Measurements from ENCODE around the gene ARHGAP10.
A peak's percentile ranks its signal among the peaks of the same experiment; 100 is the strongest.

The ARHGAP10 gene

GRCh38 chr4:148027201-148027600, 295.3 kb downstream of the ARHGAP10 start:
- DNase-seq (ENCODE audit: low read depth in 2 of 2), result no peak

- DNase-seq (ENCODE audit: low read depth in 2 of 2), result no peak
Measured at GRCh38 chr4:148029781-148030180, 297.9 kb downstream of the ARHGAP10 start.

- no peak for DNase-seq (ENCODE audit: low read depth in 2 of 2)
Measured at GRCh38 chr4:148030193-148030873, 298.4 kb downstream of the ARHGAP10 start.

GRCh38 chr4:148034813-148035212, 302.9 kb downstream of the ARHGAP10 start:
- DNase-seq (ENCODE audit: low read depth in 2 of 2), result no peak

- no peak for DNase-seq (ENCODE audit: low read depth in 2 of 2)
Measured at GRCh38 chr4:148041606-148042329, 309.9 kb downstream of the ARHGAP10 start.

GRCh38 chr4:148044089-148044911, 312.4 kb downstream of the ARHGAP10 start:
- DNase-seq (ENCODE audit: low read depth in 2 of 2), result no peak

- no peak for DNase-seq (ENCODE audit: low read depth in 2 of 2)
Measured at GRCh38 chr4:148044912-148045352, 313.0 kb downstream of the ARHGAP10 start.

GRCh38 chr4:148048598-148048997, 316.7 kb downstream of the ARHGAP10 start:
- DNase-seq (ENCODE audit: low read depth in 2 of 2), result no peak

GRCh38 chr4:148051403-148051802, 319.5 kb downstream of the ARHGAP10 start:
- no peak for DNase-seq (ENCODE audit: low read depth in 2 of 2)

- DNase-seq (ENCODE audit: low read depth in 2 of 2), result no peak
Measured at GRCh38 chr4:148052448-148052847, 320.6 kb downstream of the ARHGAP10 start.

- no peak for DNase-seq (ENCODE audit: low read depth in 2 of 2)
Measured at GRCh38 chr4:148053298-148054003, 321.6 kb downstream of the ARHGAP10 start.

- no peak for DNase-seq (ENCODE audit: low read depth in 2 of 2)
Measured at GRCh38 chr4:148054275-148054674, 322.4 kb downstream of the ARHGAP10 start.

- no peak for DNase-seq (ENCODE audit: low read depth in 2 of 2)
Measured at GRCh38 chr4:148055844-148056243, 324.0 kb downstream of the ARHGAP10 start.

- DNase-seq (ENCODE audit: low read depth in 2 of 2), result peak; percentile 42 to 58
Measured at GRCh38 chr4:148056879-148057278, 325.0 kb downstream of the ARHGAP10 start.

- no peak for DNase-seq (ENCODE audit: low read depth in 2 of 2)
Measured at GRCh38 chr4:148057516-148057915, 325.6 kb downstream of the ARHGAP10 start.

GRCh38 chr4:148057984-148058859, 326.3 kb downstream of the ARHGAP10 start:
- DNase-seq (ENCODE audit: low read depth in 2 of 2), result no peak

- no peak for DNase-seq (ENCODE audit: low read depth in 2 of 2)
Measured at GRCh38 chr4:148059617-148060180, 327.8 kb downstream of the ARHGAP10 start.

GRCh38 chr4:148060264-148061140, 328.6 kb downstream of the ARHGAP10 start:
- no peak for DNase-seq (ENCODE audit: low read depth in 2 of 2)

- no peak for DNase-seq (ENCODE audit: low read depth in 2 of 2)
Measured at GRCh38 chr4:148061141-148061481, 329.2 kb downstream of the ARHGAP10 start.

GRCh38 chr4:148061795-148062194, 329.9 kb downstream of the ARHGAP10 start:
- DNase-seq (ENCODE audit: low read depth in 2 of 2), result no peak
